ENCODE measurements around the gene SASH1.

DNA sequence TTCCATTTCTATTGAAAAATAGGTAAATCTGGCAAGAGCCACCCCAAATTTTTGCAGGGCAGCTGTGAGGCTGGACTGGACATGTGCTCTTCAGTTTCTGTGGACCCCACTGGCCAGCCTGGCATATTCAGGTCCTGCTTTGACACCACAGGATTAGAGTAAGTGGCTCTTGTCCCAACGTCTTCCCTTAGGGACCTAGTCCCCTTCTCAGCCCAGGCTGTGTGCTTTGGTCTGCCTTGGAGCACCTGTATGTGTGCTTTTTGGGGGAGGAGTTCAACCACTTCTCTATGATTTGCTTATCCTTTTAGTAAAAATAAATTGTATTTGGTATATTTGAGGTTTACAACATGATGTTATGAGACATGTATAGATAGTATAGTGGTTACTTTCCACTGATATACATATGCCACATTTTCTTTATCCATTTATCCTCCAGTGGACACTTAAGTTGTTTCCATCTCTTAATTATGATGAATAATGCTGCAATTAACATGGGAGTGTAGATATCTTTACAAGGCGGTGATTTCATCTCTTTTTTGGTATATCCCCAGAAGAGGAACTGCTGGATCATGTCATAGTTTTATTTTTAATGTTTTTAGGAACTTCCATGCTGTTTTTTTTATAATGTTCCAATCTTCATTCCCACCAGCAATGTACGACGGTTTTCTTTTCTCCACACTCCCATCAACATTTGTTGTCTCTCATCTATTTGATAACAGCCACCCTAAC lies 236.4 kb downstream of the SASH1 start:
- TF ChIP-seq ZNF263 (CRISPR knock-in tag; IDR thresholded peaks at IDR 0.05; ENCODE audit: low read depth) (no peak), CTCF (IDR thresholded peaks at IDR 0.05) (no peak), GABPB1 (CRISPR knock-in tag; IDR thresholded peaks at IDR 0.05) (no peak), ERG (CRISPR knock-in tag; IDR thresholded peaks at IDR 0.05) (no peak), HMGA2 (CRISPR knock-in tag; IDR thresholded peaks at IDR 0.05) (no peak), TEAD4 (CRISPR knock-in tag; IDR thresholded peaks at IDR 0.05) (no peak), JUN (CRISPR knock-in tag; IDR thresholded peaks at IDR 0.05) (no peak), ARID4B (CRISPR knock-in tag; IDR thresholded peaks at IDR 0.05; ENCODE audit: borderline replicate concordance) (no peak)
- TF ChIP-seq, protein P1, sequence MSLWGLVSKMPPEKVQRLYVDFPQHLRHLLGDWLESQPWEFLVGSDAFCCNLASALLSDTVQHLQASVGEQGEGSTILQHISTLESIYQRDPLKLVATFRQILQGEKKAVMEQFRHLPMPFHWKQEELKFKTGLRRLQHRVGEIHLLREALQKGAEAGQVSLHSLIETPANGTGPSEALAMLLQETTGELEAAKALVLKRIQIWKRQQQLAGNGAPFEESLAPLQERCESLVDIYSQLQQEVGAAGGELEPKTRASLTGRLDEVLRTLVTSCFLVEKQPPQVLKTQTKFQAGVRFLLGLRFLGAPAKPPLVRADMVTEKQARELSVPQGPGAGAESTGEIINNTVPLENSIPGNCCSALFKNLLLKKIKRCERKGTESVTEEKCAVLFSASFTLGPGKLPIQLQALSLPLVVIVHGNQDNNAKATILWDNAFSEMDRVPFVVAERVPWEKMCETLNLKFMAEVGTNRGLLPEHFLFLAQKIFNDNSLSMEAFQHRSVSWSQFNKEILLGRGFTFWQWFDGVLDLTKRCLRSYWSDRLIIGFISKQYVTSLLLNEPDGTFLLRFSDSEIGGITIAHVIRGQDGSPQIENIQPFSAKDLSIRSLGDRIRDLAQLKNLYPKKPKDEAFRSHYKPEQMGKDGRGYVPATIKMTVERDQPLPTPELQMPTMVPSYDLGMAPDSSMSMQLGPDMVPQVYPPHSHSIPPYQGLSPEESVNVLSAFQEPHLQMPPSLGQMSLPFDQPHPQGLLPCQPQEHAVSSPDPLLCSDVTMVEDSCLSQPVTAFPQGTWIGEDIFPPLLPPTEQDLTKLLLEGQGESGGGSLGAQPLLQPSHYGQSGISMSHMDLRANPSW (CRISPR knock-in tag; conservative IDR thresholded peaks at IDR 0.05; ENCODE audit: low read depth), result no peak
- TF ChIP-seq, protein P2, sequence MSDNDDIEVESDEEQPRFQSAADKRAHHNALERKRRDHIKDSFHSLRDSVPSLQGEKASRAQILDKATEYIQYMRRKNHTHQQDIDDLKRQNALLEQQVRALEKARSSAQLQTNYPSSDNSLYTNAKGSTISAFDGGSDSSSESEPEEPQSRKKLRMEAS (CRISPR knock-in tag; IDR thresholded peaks at IDR 0.05), result no peak

All from WTC11 (cell line).